Brain microvascular endothelial cell (primary cell): ENCODE results near the gene BMP6.

Source experiments
- DNase-seq: peaks from one replicate; pipeline ENCODE4 v3.0.0-alpha.2; 2020
- H3K27ac ChIP-seq: fragments of 250-450 bp; sonication (Bioruptor Pico); 2 replicates; pipeline ENCODE4 v1.5.1; 2020; ENCODE audit warnings: mild to moderate bottlenecking, moderate library complexity
- H3K27me3 ChIP-seq: fragments of 250-450 bp; sonication (Bioruptor Pico); replicated peaks from 2 replicates; pipeline ENCODE4 v1.5.1; 2020; ENCODE audit warnings: mild to moderate bottlenecking
- H3K36me3 ChIP-seq: fragments of 250-450 bp; sonication (Bioruptor Pico); replicated peaks from 2 replicates; pipeline ENCODE4 v1.5.1; 2020; ENCODE audit warnings: mild to moderate bottlenecking
- H3K4me3 ChIP-seq: 2 replicates; pipeline ENCODE4 v1.5.1; 2011; ENCODE audit warnings: low read depth, mild to moderate bottlenecking, control low read depth, low read length, moderate library complexity
- CTCF ChIP-seq: IDR thresholded peaks from 2 replicates; pipeline ENCODE4 v1.5.1; 2011; ENCODE audit warnings: low read depth, mild to moderate bottlenecking, moderate library complexity, low read length, control low read depth, inconsistent platforms; ENCODE audit errors: missing control alignments
- in situ Hi-C: cut with HindIII; loops from 2 replicates; pipeline ENCODE4 v1.10.0; 2017; ENCODE audit warnings: low sequenced_read_pairs, low pct_ligation_motif_present

The BMP6 gene

GRCh38 chr6:7773322-7773721 lies 47.4 kb downstream of the BMP6 start:
- H3K4me3 ChIP-seq = no peak overlapping the region
- H3K27ac ChIP-seq = no peak overlapping the region
- TF ChIP-seq CTCF = no peak
- in situ Hi-C loops = no loop called here
- no peaks in the 10 kb centered on the region for H3K36me3 ChIP-seq
- DNase-seq = no peak
- peaks cover 1% of the 10 kb centered on the region for H3K27me3 ChIP-seq

- DNase-seq = no peak
- Histone ChIP-seq H3K27ac (no peak overlapping the region), H3K4me3 (no peak overlapping the region), H3K36me3 (no peaks in the 10 kb centered on the region), H3K27me3 (peaks cover 1% of the 10 kb centered on the region)
- no peak for TF ChIP-seq CTCF
- in situ Hi-C loops = no loop called here
Observed at GRCh38 chr6:7773914-7774313, 48.0 kb downstream of the BMP6 start.

GRCh38 chr6:7776509-7776908 lies 50.6 kb downstream of the BMP6 start:
- Histone ChIP-seq H3K36me3 (no peaks in the 10 kb centered on the region), H3K4me3 (no peak overlapping the region), H3K27me3 (peaks cover 1% of the 10 kb centered on the region), H3K27ac (no peak overlapping the region)
- no peak for DNase-seq
- no peak for TF ChIP-seq CTCF
- in situ Hi-C loops = no loop called here

GRCh38 chr6:7777074-7777473 lies 51.2 kb downstream of the BMP6 start:
- Histone ChIP-seq H3K36me3 (no peaks in the 10 kb centered on the region), H3K27me3 (peaks cover 1% of the 10 kb centered on the region), H3K27ac (no peak overlapping the region), H3K4me3 (no peak overlapping the region)
- DNase-seq = no peak
- TF ChIP-seq CTCF = no peak
- in situ Hi-C loops = no loop called here

GRCh38 chr6:7781240-7781639 lies 55.3 kb downstream of the BMP6 start:
- H3K27me3 ChIP-seq = no peaks in the 10 kb centered on the region
- no peak overlapping the region for H3K4me3 ChIP-seq
- no peak overlapping the region for H3K27ac ChIP-seq
- in situ Hi-C loops = no loop called here
- DNase-seq = no peak
- no peak for TF ChIP-seq CTCF
- no peaks in the 10 kb centered on the region for H3K36me3 ChIP-seq

GRCh38 chr6:7784248-7784647 lies 58.3 kb downstream of the BMP6 start:
- no peak overlapping the region for H3K4me3 ChIP-seq
- H3K27ac ChIP-seq = no peak overlapping the region
- no peaks in the 10 kb centered on the region for H3K27me3 ChIP-seq
- in situ Hi-C loops = no loop called here
- no peak for DNase-seq
- no peaks in the 10 kb centered on the region for H3K36me3 ChIP-seq
- no peak for TF ChIP-seq CTCF
